GM21786 (cell line): Measurements from ENCODE around the gene ABTB2.
"Not testable (repeated sequence)": the region's sequence is repeated elsewhere in the genome, so short reads cannot be mapped to it uniquely, and the experiment has no call there.

Experiments used
- ATAC-seq: cut with Tn5 transposase; IDR thresholded peaks from one replicate; pipeline ENCODE4 v1.9.1; 2021; ENCODE audit not compliant: unreplicated experiment

ABTB2 gene

GRCh38 chr11:34357701-34358257, at the start of gene ABTB2:
Gene ABTB2 (minus strand): TSS chr11:34358010.
- ATAC-seq = peak; percentile 88

GRCh38 chr11:34407121-34407813, 49.5 kb upstream of the ABTB2 start:
- no peak for ATAC-seq

GRCh38 chr11:34406413-34406812, 48.6 kb upstream of the ABTB2 start:
- no peak for ATAC-seq

GRCh38 chr11:34405079-34405858, 47.5 kb upstream of the ABTB2 start:
- no peak for ATAC-seq

GRCh38 chr11:34404280-34404679, 46.5 kb upstream of the ABTB2 start:
- no peak for ATAC-seq

- ATAC-seq = no peak
Measured at GRCh38 chr11:34403431-34403830, 45.6 kb upstream of the ABTB2 start.

DNA sequence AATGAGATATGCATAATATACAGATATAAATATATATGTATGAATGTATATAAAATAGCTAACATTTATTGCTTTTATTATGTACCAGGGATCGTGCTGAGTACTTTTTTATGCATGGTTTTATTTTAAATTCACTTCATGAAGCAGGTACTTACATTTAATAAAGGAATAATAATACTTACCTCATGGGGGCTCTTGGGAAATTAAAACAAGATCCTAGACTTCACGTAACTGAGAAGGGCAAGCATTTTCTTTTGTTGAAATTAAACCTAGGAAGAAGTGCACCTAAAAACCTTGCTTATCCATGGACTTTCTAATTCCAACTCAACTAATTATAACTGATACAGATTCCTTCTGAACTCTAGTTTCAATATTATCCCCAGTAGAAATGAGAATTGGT, 40.0 kb upstream of the ABTB2 start:
- no peak for ATAC-seq

GRCh38 chr11:34397120-34397519, 39.3 kb upstream of the ABTB2 start:
- no peak for ATAC-seq

- ATAC-seq = no peak
Measured at GRCh38 chr11:34395916-34396550, 38.2 kb upstream of the ABTB2 start.

- ATAC-seq = no peak
Measured at GRCh38 chr11:34394771-34395300, 37.0 kb upstream of the ABTB2 start.

GRCh38 chr11:34387653-34388052, 29.8 kb upstream of the ABTB2 start:
- ATAC-seq = no peak

GRCh38 chr11:34386356-34386755, 28.5 kb upstream of the ABTB2 start:
- ATAC-seq = not testable (repeated sequence)

DNA sequence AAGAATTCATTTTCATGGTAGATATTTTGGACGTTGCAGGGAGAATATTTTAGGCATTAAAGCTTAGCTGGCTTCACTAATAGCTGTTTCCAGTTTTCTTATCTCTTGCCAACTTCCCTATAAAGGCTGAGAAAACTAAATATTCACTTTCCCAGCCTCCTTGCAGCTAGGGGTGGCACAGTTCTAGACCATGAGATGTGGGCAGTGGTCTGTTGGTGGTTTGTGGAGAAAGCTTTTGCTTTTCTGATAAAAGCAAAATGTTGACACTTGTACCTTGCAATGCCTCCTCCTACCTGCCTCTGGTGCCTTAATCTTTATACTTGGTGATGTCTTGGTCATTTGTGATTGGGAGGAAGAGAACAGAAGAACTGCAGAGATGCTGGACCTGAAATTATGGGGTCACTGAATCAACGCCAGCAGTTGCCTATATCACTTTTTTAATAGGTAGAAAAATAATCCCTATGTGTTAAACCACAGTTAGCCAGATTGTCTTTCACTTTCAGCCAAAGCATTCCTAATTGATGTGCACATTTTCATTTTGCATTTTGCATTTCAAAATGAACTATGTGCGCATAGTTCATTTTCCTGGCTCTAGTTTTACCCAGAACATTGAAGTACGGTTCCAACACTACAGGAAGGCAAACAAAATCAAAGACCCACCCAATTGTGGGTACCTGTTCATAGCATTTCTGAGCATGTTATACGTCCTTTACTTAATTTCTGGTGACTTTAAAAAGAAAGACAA, 24.9 kb upstream of the ABTB2 start:
- no peak for ATAC-seq

- no peak for ATAC-seq
Measured at GRCh38 chr11:34381775-34382174, 24.0 kb upstream of the ABTB2 start.

DNA sequence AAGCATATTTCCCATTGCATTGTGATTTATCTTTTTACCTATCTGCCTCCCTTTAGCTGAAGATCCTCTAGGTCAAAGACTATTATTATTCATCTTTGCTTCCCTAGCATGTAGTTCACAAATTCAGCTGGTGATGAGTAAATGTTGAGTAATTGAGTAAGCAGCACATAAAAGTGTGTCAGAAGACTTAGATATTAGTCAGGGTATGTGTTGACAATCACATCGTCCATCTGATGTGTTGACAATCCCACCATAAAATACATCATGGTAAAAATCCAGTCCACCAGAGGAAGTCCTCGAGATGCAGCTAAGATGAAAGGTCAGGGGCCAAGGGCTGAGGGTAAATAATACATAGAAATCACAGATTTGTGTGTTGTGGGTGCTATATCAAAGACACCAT, 22.9 kb upstream of the ABTB2 start:
- no peak for ATAC-seq

- ATAC-seq = no peak
Measured at GRCh38 chr11:34379539-34379938, 21.7 kb upstream of the ABTB2 start.

DNA sequence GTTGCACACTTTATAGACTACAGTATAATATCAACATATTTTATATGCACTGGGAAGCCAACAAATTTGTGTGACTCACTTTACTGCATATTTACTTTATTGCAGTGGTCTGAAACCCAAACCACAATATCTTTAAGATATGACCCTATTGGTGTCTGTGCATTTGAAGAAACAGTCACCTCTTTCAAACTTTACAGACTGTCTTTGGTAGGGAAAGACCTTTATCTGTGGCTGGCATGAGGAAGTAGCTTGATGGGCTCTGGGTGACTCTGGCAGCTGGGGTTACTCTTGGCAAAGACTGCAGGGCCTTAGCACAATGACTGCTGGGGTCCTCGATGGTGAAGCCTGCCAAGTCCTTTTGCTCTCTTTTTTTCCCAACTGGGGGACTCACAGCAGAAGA, 21.3 kb upstream of the ABTB2 start:
- ATAC-seq = no peak

DNA sequence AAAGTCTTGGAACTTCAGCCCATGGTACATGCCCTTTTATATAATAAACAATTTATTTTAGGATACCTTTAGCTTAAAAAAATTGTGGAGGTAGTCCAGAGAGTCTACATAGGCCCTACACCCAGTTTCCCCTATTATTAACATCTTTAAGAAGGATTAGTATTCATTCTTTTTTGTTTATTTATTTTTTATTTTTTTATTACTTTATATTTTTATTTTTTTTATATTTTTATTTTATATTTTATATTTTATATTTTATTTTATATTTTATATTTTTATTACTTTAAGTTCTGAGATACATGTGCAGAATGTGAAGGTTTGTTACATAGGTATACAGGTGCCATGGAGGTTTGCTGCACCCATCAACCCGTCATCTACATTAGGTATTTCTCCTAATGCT, 15.9 kb upstream of the ABTB2 start:
- ATAC-seq = no peak

- ATAC-seq = no peak
Measured at GRCh38 chr11:34366522-34366921, 8.7 kb upstream of the ABTB2 start.

DNA sequence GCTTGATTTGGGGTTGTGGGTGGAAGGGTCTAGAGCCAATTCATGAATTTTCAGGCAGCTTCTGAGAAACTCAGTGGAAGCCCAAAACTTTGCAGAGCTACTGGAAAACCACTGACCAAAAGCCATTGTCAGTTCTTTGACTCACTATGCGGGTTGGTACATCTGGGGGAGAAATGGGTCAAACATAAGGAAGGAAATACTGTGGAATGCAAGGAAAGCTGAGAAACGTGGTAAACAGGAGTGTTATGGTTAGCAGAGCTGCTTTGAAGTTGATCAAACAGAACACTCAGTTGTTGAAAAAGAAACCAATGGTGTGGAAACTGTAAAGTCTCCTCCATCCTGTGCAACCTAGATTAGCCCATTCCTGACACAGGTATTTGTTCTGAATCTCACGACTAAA, 6.3 kb upstream of the ABTB2 start:
- no peak for ATAC-seq
